Mesendoderm (in vitro differentiated cells): ENCODE results near the gene TMEM154.
"Not testable (repeated sequence)": the region's sequence is repeated elsewhere in the genome, so short reads cannot be mapped to it uniquely, and the experiment has no call there.

Source experiments
- DNase-seq: peaks from one replicate; pipeline ENCODE4 v3.0.0; 2013
- H2AK5ac ChIP-seq: 2 replicates; pipeline ENCODE4 v1.6.1; 2013; ENCODE audit warnings: low read length, inconsistent platforms
- H2BK120ac ChIP-seq: 2 replicates; pipeline ENCODE4 v1.6.1; 2013; ENCODE audit warnings: low read depth, mild to moderate bottlenecking, low read length, moderate library complexity, mixed read lengths
- H2BK15ac ChIP-seq: replicated peaks from 2 replicates; pipeline ENCODE4 v1.6.1; 2013; ENCODE audit warnings: low read depth, mild to moderate bottlenecking, moderate library complexity
- H2BK5ac ChIP-seq: 2 replicates; pipeline ENCODE4 v1.6.1; 2013; ENCODE audit warnings: low read length, inconsistent platforms
- H3K18ac ChIP-seq: 2 replicates; pipeline ENCODE4 v1.6.1; 2013; ENCODE audit warnings: mild to moderate bottlenecking, low read length, mixed read lengths
- H3K23ac ChIP-seq: one replicate; pipeline ENCODE4 v1.6.1; 2013; ENCODE audit warnings: low read length
- H3K27ac ChIP-seq: 2 replicates; pipeline ENCODE4 v1.5.1; 2013; ENCODE audit warnings: low read depth, mild to moderate bottlenecking, inconsistent platforms, low read length, moderate library complexity
- H3K27me3 ChIP-seq: 2 replicates; pipeline ENCODE4 v1.6.1; 2013; ENCODE audit warnings: low read length, control low read depth, mild to moderate bottlenecking, inconsistent platforms; ENCODE audit not compliant: insufficient read depth, poor library complexity
- H3K36me3 ChIP-seq: 2 replicates; pipeline ENCODE4 v1.6.1; 2013; ENCODE audit warnings: low read length, inconsistent platforms; ENCODE audit not compliant: control insufficient read depth, insufficient read depth
- H3K4ac ChIP-seq: one replicate; pipeline ENCODE4 v1.6.1; 2013; ENCODE audit warnings: low read depth, mild to moderate bottlenecking, low read length, moderate library complexity
- H3K4me1 ChIP-seq: 2 replicates; pipeline ENCODE4 v1.6.1; 2013; ENCODE audit warnings: low read depth, low read length, inconsistent platforms; ENCODE audit not compliant: control insufficient read depth
- H3K4me2 ChIP-seq: 2 replicates; pipeline ENCODE4 v1.6.1; 2013; ENCODE audit warnings: low read length
- H3K4me3 ChIP-seq: 2 replicates; pipeline ENCODE4 v1.5.1; 2013; ENCODE audit warnings: mild to moderate bottlenecking, low read length
- H3K56ac ChIP-seq: one replicate; pipeline ENCODE4 v1.6.1; 2013; ENCODE audit warnings: low read length
- H3K79me1 ChIP-seq: 2 replicates; pipeline ENCODE4 v1.6.1; 2013; ENCODE audit warnings: low read length, inconsistent platforms
- H3K79me2 ChIP-seq: 2 replicates; pipeline ENCODE4 v1.6.1; 2013; ENCODE audit warnings: mild to moderate bottlenecking, low read length; ENCODE audit not compliant: control insufficient read depth, insufficient read depth
- H3K9ac ChIP-seq: 2 replicates; pipeline ENCODE4 v1.6.1; 2013; ENCODE audit warnings: low read length, inconsistent platforms
- H4K5ac ChIP-seq: one replicate; pipeline ENCODE4 v1.6.1; 2013; ENCODE audit warnings: low read length
- H4K8ac ChIP-seq: one replicate; pipeline ENCODE4 v1.6.1; 2013; ENCODE audit warnings: low read depth, mild to moderate bottlenecking, control low read depth, low read length, moderate library complexity
- WGBS: extraction: QIAGEN DNeasy Blood & Tissue Kit; methylation state at CpG from one replicate; pipeline ENCODE4 v1.1.7; 2013; ENCODE audit warnings: low lambda C conversion rate, missing lambda C conversion rate; ENCODE audit not compliant: insufficient coverage; ENCODE audit errors: extremely low coverage; 5-methylcytosine and 5-hydroxymethylcytosine counted together

The TMEM154 gene

GRCh38 chr4:152664067-152664378 lies 15.8 kb downstream of the TMEM154 start:
- DNase-seq, H3K4me1 ChIP-seq, H3K4ac ChIP-seq, H3K4me3 ChIP-seq, H3K36me3 ChIP-seq, H2BK15ac ChIP-seq, H2BK120ac ChIP-seq, H4K5ac ChIP-seq, H3K27ac ChIP-seq, H3K56ac ChIP-seq, H3K9ac ChIP-seq, H3K18ac ChIP-seq, H4K8ac ChIP-seq, H3K23ac ChIP-seq, H2BK5ac ChIP-seq, H3K79me1 ChIP-seq, H3K79me2 ChIP-seq, H2AK5ac ChIP-seq, H3K4me2 ChIP-seq, H3K27me3 ChIP-seq: not testable (repeated sequence)
- no CpG with 5 or more reads among the region's 5 CpGs for WGBS

GRCh38 chr4:152663203-152664066 lies 16.4 kb downstream of the TMEM154 start:
- Histone ChIP-seq H3K27ac (no peak overlapping the region), H3K36me3 (no peaks in the 10 kb centered on the region), H2BK5ac (no peak overlapping the region), H2AK5ac (no peak overlapping the region), H3K4me1 (peaks cover 6% of the 10 kb centered on the region), H4K5ac (no peak overlapping the region), H2BK15ac (no peak overlapping the region), H3K79me1 (peaks cover 2% of the 10 kb centered on the region), H2BK120ac (no peak overlapping the region), H3K23ac (no peak overlapping the region), H3K4me3 (no peak overlapping the region), H3K56ac (no peak overlapping the region), H3K4me2 (no peak overlapping the region), H3K9ac (no peak overlapping the region), H4K8ac (no peak overlapping the region), H3K4ac (no peak overlapping the region), H3K18ac (no peak overlapping the region), H3K79me2 (no peaks in the 10 kb centered on the region), H3K27me3 (no peaks in the 10 kb centered on the region)
- no peak for DNase-seq
- no CpG with 5 or more reads among the region's 6 CpGs for WGBS

GRCh38 chr4:152661649-152662048 lies 18.1 kb downstream of the TMEM154 start:
- Histone ChIP-seq H4K5ac (no peak overlapping the region), H3K56ac (no peak overlapping the region), H3K9ac (no peak overlapping the region), H3K36me3 (no peaks in the 10 kb centered on the region), H3K4me2 (no peak overlapping the region), H3K18ac (no peak overlapping the region), H2BK120ac (no peak overlapping the region), H2BK15ac (no peak overlapping the region), H3K23ac (no peak overlapping the region), H3K27ac (no peak overlapping the region), H3K4ac (no peak overlapping the region), H4K8ac (no peak overlapping the region), H2BK5ac (no peak overlapping the region), H3K27me3 (no peaks in the 10 kb centered on the region), H3K79me1 (peaks cover 2% of the 10 kb centered on the region), H3K4me3 (no peak overlapping the region), H3K79me2 (no peaks in the 10 kb centered on the region), H2AK5ac (no peak overlapping the region), H3K4me1 (peaks cover 6% of the 10 kb centered on the region)
- no CpG with 5 or more reads among the region's 2 CpGs for WGBS
- DNase-seq = no peak

- Histone ChIP-seq H3K9ac (no peak overlapping the region), H3K79me2 (peaks cover 2% of the 10 kb centered on the region), H3K4ac (no peak overlapping the region), H3K18ac (no peak overlapping the region), H3K79me1 (peaks cover 7% of the 10 kb centered on the region), H3K23ac (no peak overlapping the region), H3K4me3 (no peak overlapping the region), H3K4me2 (no peak overlapping the region), H3K27ac (no peak overlapping the region), H3K56ac (no peak overlapping the region), H3K27me3 (no peaks in the 10 kb centered on the region), H2BK15ac (no peak overlapping the region), H2BK5ac (no peak overlapping the region), H4K5ac (no peak overlapping the region), H2BK120ac (no peak overlapping the region), H3K4me1 (peaks cover 7% of the 10 kb centered on the region), H3K36me3 (no peaks in the 10 kb centered on the region), H2AK5ac (no peak overlapping the region), H4K8ac (no peak overlapping the region)
- DNase-seq = no peak
- no CpG with 5 or more reads among the region's 5 CpGs for WGBS
Measured at GRCh38 chr4:152660526-152660925, 19.3 kb downstream of the TMEM154 start.

GRCh38 chr4:152659806-152660205 lies 20.0 kb downstream of the TMEM154 start:
- Histone ChIP-seq H3K9ac (no peak overlapping the region), H2BK120ac (no peak overlapping the region), H3K4me3 (no peak overlapping the region), H4K5ac (no peak overlapping the region), H4K8ac (no peak overlapping the region), H2BK15ac (no peak overlapping the region), H3K27ac (no peak overlapping the region), H3K4me1 (peaks cover 7% of the 10 kb centered on the region), H3K23ac (no peak overlapping the region), H3K79me2 (peaks cover 2% of the 10 kb centered on the region), H3K36me3 (no peaks in the 10 kb centered on the region), H3K56ac (no peak overlapping the region), H2AK5ac (no peak overlapping the region), H3K18ac (no peak overlapping the region), H2BK5ac (no peak overlapping the region), H3K79me1 (peaks cover 7% of the 10 kb centered on the region), H3K4me2 (no peak overlapping the region), H3K4ac (no peak overlapping the region), H3K27me3 (no peaks in the 10 kb centered on the region)
- DNase-seq = no peak
- no CpG with 5 or more reads among the region's 4 CpGs for WGBS

GRCh38 chr4:152657657-152658056 lies 22.1 kb downstream of the TMEM154 start:
- Histone ChIP-seq H2BK5ac (no peak overlapping the region), H3K4me3 (no peak overlapping the region), H4K5ac (no peak overlapping the region), H3K56ac (no peak overlapping the region), H2BK15ac (no peak overlapping the region), H3K18ac (no peak overlapping the region), H3K79me1 (peaks cover 5% of the 10 kb centered on the region), H3K4me2 (no peak overlapping the region), H2BK120ac (no peak overlapping the region), H3K4ac (no peak overlapping the region), H2AK5ac (no peak overlapping the region), H3K36me3 (no peaks in the 10 kb centered on the region), H3K9ac (no peak overlapping the region), H4K8ac (no peak overlapping the region), H3K79me2 (peaks cover 2% of the 10 kb centered on the region), H3K23ac (no peak overlapping the region), H3K27ac (no peak overlapping the region), H3K4me1 (peaks cover 7% of the 10 kb centered on the region), H3K27me3 (no peaks in the 10 kb centered on the region)
- DNase-seq = no peak
- WGBS = no CpG with 5 or more reads among the region's 2 CpGs
